Thyroid gland (tissue), 4 donors: ENCODE data around the gene CTNNA2.
"Not testable (repeated sequence)": the region's sequence is repeated elsewhere in the genome, so short reads cannot be mapped to it uniquely, and the experiment has no call there.

Experiments used
- POLR2A ChIP-seq, 2 donors: fragments of 450-650 bp; IDR thresholded peaks; one replicate each; pipeline ENCODE4 v1.6.1; 2017; ENCODE audit warnings: antibody characterized with exemption in 2 of 2, mild to moderate bottlenecking in 2 of 2, moderate library complexity in 1 of 2
- TF ChIP-seq, protein P1 (sequence below), 6 experiments: fragments of 200-600 bp in 3 of 6; fragments of 450-650 bp in 3 of 6; sonication (generic) in 3 of 6; IDR thresholded peaks; one replicate each; pipeline ENCODE4 v1.5.1; 2016 to 2019; ENCODE audit warnings: antibody characterized with exemption in 6 of 6, mild to moderate bottlenecking in 2 of 6, inconsistent platforms in 1 of 6, moderate library complexity in 1 of 6

DNA sequence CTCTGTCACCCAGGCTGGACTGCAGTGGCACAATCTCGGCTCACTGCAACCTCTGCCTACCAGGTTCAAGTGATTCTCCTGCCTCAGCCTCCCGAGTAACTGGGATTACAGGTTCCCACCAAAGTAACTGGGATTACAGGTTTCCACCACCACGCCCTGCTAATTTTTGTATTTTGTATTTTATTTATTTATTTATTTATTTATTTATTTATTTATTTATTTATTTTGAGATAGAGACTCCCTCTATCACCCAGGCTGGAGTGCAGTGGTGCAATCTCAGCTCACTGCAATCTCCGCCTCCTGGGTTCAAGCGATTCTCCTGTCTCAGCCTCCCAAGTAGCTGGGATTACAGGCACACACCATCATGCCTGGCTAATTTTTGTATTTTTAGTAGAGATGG is 633.9 kb downstream of the CTNNA2 start:
- TF ChIP-seq, protein P1, sequence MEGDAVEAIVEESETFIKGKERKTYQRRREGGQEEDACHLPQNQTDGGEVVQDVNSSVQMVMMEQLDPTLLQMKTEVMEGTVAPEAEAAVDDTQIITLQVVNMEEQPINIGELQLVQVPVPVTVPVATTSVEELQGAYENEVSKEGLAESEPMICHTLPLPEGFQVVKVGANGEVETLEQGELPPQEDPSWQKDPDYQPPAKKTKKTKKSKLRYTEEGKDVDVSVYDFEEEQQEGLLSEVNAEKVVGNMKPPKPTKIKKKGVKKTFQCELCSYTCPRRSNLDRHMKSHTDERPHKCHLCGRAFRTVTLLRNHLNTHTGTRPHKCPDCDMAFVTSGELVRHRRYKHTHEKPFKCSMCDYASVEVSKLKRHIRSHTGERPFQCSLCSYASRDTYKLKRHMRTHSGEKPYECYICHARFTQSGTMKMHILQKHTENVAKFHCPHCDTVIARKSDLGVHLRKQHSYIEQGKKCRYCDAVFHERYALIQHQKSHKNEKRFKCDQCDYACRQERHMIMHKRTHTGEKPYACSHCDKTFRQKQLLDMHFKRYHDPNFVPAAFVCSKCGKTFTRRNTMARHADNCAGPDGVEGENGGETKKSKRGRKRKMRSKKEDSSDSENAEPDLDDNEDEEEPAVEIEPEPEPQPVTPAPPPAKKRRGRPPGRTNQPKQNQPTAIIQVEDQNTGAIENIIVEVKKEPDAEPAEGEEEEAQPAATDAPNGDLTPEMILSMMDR (IDR thresholded peaks at IDR 0.05): not testable (repeated sequence)
- TF ChIP-seq POLR2A (IDR thresholded peaks at IDR 0.05): not testable (repeated sequence)
